ENCODE data around the gene CD3G.

DNA sequence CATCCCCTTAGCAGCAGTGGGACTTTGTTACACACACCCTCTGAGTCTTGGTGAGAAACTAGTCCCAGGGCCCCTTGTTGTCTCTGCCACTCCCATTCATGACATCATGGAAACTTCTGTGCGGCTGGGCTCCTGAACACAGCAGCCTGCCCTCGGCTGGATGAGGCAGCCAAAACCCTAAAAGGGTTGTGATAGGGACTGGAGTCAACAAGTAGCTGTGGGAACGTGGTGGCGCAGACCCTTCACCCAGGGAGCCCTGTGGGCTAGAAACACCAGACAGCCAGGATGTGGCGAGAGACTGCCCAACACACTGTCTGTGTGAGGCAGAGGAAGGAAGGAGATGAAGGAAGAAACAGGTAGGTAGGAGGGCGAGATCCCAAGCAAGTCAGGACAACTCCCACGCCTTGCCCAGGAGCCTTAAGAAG, 5.5 kb upstream of the CD3G start:
- TF ChIP-seq, protein P1, sequence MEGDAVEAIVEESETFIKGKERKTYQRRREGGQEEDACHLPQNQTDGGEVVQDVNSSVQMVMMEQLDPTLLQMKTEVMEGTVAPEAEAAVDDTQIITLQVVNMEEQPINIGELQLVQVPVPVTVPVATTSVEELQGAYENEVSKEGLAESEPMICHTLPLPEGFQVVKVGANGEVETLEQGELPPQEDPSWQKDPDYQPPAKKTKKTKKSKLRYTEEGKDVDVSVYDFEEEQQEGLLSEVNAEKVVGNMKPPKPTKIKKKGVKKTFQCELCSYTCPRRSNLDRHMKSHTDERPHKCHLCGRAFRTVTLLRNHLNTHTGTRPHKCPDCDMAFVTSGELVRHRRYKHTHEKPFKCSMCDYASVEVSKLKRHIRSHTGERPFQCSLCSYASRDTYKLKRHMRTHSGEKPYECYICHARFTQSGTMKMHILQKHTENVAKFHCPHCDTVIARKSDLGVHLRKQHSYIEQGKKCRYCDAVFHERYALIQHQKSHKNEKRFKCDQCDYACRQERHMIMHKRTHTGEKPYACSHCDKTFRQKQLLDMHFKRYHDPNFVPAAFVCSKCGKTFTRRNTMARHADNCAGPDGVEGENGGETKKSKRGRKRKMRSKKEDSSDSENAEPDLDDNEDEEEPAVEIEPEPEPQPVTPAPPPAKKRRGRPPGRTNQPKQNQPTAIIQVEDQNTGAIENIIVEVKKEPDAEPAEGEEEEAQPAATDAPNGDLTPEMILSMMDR (IDR thresholded peaks at IDR 0.05; ENCODE audit: borderline replicate concordance, extremely low read depth, low read length, poor library complexity, severe bottlenecking): peak; percentile 17
- no peak for TF ChIP-seq EZH2 (IDR thresholded peaks at IDR 0.05; ENCODE audit: borderline replicate concordance, low read depth, low read length, severe bottlenecking)

All from DND-41 (cell line).